ENCODE measurements around the gene TCEA2.
"Not testable (repeated sequence)": the region's sequence is repeated elsewhere in the genome, so short reads cannot be mapped to it uniquely, and the experiment has no call there.

TCEA2 gene

DNA sequence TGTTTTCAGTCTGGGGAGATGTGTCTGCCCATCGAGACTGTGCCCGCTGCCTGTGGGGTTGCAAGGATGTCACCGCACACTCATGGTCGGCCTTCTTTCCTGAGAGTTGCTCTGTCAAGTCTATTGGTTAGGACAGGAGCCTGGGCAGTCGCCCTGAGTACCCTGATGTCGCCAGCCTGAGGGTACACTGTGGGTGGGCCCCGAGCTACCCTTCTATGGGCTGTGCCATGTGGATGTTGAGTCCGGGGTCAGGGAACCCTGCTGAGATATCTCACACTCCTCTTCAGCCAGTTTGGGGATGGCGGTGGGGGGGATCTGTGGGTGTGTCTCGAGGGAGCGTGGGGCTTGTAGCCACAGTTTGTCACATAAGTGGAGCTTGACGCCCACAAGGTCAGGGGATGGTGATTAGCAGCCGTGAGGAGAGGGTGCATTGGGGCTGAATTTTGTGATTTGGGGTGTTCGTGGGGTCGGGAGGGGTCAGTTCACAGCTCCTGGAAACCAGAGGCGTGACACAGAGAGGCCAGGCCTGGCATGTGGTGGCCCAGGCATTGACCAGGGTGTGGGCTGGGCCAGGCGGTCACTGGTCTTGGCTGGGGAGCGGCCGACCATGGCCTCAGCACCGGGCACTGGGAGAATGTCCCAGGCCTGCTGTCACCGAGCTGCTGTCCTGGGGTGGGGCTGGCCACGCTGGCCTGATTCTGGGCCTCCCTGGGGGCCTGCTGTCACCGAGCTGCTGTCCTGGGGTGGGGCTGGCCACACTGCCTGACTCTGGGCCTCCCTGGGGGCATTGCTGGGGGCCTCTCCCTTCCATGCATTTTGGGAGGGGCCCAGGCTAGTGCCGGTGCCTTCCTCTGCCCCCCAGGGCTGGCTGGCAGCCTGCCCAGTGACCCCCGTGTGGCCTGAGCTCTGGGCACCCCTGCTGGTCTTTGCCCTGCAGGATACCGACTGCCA, 46.0 kb downstream of the TCEA2 start:
- no peak for DNase-seq (ENCODE audit: low spot score)

DNA sequence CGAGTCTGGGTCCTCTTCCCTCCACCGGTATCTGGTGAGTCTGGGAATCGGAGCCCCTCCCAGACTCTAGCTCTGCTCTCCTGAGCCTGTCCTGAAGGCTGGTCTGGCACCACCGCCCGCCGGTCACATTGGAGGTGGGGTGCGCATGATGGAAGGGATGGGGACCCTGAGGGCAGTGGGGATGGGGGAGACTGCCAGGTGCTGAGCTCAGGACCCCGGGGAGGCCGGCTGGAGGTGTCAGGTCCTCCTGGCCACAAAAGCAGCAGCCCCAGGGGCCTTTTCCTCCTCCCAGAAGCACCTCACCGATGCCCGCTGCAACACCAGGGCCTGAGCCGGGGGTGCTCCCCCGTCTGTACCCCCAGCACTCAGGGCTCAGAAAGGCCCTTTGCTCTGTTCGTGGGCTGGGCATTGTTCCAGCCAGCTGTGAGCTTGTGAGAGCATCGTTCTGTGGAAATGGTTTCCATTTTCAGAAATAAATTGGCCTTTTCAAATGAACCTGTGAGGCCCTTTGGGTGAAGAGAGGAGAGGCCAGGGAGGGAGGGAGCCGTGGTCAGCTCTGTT, 46.9 kb downstream of the TCEA2 start:
- no peak for DNase-seq (ENCODE audit: low spot score)

DNA sequence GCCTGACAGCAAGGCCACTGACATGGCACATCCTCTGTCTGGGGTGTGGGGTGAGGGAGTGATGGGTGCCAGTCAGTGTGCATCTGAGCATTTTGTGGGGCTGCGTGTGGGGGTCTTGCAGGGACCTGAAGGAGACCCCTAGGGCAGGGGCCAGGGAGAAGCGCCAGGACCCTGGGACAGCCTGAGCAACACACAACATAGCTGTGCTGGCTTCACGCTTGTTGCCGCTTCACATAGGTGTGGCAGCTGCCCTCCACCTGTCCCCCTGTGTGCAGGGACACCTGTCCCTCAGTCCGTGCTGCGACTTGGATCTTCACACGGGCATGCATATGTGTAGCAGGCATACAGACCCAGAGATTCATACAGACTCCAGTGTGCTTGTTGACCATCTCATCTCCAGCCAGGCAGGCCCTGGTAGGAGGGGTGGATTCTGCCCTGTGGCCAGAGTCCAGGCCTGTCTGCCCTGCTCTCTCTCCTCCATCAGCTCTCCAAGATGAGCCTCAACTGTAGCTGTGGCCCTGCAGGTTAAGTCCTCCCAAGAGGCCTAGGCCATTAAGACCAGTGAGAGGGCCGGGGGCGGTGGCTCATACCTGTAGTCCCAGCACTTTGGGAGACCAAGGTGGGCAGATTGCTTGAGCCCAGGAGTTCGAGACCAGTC, 47.5 kb downstream of the TCEA2 start:
- DNase-seq (ENCODE audit: low spot score): no peak

DNA sequence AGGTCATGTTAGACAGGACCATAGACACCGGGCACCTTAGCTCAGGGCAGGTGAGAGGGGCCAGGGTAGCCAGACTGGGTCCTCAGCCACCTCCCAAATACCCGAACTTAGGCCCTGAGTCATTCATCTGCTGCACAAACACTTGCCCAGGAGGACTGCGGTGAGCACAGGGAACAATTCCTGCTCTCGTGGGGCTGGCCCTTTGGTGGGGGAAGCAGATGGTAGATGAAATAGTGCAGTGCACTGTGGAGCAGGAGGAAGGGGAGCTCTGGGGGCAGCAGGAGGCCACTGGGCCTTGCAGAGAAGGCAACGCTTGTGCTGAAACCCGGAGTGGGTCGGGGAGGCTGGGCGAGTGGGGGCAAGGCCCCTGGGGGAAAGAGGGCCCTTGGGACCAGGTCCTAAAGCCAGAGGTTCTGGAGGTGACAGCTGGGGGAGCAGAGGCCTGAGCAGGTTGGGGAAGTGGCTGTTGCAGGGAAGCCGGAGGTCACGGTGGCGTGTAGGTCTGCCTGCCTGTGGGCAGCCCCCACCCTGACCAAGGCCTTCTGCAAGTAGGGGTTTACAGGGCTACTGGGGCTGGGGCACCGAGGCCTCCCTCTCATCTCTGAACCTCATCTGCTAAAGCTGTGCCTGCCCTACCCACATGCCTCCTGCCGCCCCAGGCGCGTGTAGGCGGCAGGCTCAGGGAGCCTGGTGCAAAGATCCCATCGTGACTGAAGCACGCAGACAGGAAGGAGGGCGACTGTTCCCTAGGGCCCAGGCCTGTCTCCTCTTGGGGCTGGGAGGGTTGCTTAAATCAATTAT, 49.0 kb downstream of the TCEA2 start:
- DNase-seq (ENCODE audit: low spot score): no peak

DNA sequence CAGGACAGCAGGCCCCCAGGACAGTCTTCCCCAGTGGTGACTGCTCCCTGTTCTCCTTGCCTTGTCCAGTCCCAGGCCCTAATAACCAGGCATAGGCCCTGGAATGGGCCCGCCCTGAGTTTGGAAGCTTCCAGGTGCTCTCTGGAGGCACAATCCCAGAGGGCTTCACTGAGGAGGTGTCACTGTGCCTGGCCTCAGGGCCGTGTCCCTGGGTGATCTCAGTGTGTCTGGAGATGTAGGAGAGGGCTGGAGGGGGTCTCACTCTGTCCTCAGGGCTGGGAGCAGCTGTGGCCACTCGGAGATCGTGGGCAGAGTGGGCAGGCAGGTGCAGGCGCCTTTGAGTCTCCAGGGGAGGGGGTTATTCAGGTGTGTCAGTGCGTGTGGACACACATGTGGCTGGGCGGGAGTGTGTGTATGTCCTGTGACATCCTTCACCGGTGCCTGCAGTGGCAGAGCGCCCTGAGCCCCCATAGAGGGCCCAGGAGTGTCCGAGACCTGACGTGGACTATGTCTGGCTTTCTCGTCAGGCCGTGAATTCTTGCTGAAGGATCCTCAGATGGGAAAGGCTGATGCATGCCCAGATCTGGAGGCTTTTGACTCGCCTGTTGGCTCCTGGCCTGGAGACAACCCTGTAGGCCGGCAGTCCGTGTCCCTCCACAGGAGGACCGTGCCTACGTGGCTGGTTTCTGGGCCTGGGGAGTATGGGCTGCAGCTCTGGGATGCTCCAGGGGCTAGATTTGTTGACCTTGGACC, 49.9 kb downstream of the TCEA2 start:
- no peak for DNase-seq (ENCODE audit: low spot score)

DNA sequence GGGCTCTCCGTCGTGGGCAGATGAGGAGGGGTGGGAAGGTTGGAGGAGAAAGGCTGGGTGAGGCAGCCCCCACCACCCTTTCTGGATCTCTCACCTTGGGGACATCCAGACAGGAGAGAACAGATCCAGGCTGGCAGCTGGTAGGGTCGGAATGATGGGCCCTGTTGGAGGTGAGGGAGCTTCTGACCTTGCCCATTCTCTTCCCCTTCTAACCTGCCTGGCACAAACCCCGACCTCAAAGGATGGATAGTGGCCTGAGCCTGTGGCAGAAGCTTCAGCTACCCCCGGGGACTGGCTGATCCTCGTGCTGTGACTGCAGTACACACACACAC, 50.4 kb downstream of the TCEA2 start:
- DNase-seq (ENCODE audit: low spot score): no peak

DNA sequence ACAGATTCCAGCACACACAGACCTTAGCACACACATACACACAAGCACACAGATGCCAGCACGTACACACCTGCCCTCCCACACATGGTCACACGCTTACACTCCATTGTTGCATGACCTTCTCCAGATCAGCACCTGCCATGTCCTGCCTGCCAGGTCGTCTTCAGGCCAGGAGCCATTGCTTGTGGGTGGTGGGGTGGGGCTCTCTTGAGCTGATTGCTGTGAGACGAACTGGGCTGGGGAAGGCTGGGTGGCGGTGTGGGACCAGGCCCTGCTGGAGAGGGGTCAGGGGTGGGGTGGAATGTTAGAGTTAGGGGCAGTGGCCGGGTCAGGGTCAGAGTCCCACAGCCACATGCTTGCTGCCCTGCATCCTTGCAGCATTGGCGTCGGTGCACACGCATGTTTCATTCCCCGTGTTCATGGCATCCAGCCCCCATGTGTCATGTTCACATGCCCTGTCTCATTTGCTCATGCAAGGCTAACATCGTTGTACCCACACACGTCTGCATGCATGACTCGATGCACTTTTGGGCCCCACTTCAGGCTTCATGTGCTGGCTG, 50.9 kb downstream of the TCEA2 start:
- DNase-seq (ENCODE audit: low spot score): peak; percentile 6

DNA sequence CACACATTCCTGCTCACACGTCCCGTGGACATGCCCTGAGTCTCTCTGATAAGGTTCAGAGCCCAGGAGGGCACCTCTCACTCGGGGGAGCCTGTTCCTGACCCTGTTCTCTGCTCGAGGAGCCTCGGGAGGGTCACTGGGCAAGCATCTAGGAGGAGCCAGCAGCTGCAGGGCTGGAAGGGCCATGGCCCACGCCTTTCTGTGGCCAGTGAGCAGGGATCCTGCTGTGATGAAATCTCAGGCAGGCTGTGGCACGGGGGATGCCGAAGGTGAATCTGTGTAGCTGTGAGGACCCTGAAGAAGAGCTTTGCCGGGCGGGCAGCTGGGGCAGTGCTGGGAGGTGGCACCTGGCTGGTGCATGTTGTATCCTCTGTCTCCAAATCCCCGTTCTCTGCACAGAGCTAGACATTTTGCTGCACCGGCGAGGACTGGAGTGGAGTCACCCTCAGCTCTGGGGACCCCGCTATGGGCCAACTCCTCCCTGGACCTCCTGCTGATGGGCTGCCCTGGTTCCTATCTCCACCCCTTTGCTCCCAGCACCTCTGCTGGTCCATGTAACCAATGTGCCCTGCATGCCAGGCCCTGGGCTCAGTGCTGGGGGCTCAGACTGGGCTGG, 51.5 kb downstream of the TCEA2 start:
- no peak for DNase-seq (ENCODE audit: low spot score)

DNA sequence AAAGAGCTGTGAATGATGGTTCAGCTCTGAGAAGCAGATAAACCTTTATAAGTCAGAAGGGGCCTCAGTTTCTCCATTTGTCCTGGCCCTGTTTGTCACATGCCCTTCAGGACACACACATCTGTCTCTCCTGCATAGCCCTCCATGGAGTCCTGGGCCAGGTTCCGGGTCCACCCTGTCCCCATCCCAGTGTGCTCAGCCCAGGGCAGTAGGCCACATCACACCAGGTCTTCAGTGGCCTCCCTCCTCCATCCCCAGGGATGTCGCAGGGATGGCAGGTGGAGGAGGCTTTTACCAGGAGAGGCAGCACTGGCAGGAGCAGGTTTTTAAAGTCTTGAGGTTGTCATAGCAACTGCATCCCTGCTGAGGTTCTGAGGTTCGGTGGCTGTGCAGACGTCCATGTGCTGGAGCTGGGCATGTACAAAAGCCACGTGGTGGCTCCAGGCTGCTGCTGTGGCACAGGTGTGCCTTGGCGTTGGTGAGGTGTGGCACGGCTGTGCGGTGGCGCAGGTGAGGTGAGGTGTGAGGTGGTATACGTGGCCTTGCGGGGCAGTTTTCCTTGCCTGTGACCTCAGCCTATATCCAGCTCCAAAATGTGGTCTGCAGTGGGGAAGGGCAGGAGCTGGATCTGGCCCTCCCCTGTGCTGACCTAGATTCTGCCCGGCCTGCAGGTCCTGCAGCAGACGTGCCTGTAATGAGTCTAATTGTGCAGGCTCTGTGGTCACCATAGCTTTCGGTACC, 52.3 kb downstream of the TCEA2 start:
- peak; percentile 14 for DNase-seq (ENCODE audit: low spot score)

DNA sequence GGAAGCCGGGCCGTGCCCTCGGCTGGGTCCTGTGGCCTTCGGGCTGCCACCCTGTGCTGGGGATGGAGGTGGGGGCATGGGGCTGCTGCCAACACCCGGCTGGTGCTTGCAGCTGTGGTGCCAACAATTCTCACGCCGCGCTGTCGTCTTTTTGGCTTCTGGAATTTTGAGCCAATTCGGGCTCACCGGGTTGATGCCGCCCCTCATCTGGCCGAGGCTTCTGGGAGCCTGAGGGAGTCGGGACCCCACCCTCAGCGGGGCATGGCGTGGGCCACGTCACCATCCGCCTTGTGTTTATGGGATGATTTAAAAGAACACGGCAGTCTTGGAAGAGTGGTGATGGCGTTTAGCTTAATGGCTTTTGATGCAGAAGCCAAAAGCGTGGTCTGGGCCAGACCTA, 53.0 kb downstream of the TCEA2 start:
- DNase-seq (ENCODE audit: low spot score): no peak

DNA sequence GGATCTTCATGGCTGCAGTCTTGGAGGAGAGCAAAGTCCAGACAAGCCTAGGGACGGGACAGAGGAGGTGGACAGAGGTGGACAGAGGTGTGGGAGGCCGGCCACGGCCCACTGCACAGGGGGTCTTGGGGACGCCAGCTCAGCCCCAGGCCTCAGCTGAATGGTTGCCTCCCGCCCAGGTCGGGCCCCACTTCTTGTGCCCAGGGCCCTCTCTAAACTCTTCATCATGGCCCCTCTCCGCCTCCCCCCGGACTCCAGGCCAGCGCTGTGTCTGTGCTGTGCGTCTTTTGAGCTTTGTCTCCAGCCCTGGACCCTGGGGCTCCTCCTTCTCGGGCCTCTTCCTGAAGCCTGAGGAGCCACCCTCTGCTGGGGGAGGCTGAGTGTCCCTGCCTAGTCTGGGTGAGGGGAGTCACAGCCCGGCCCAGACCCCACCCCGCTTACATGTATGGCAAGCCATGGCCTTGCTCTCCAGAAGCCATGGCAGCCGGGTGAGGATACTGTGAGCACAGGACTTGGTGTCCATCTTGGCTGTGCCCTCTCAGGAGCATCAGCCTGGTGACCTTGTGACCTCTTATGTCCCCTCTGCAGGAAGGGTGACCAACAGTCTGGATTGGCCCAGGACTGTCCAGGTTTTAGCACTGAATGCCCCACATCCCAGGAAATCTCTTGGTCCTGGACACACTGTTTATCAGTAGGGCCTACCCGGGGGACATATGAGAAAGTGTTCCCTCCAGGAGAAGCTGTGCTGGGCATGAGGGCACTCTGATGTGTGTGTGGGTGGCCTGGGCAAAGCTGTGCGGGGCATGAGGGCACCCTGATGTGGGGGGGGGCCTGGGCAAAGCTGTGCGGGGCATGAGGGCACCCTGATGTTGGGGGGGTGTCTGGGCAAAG, 53.8 kb downstream of the TCEA2 start:
- peak; percentile 7 for DNase-seq (ENCODE audit: low spot score)

DNA sequence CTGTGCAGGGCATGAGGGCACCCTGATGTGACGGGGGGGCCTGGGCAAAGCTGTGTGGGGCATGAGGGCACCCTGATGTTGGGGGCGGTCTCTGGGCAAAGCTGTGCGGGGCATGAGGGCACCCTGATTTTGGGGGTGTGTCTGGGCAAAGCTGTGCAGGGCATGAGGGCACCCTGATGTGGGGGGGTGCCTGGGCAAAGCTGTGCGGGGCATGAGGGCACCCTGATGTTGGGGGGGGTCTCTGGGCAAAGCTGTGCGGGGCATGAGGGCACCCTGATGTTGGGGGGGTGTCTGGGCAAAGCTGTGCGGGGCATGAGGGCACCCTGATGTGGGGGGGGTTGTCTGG, 54.4 kb downstream of the TCEA2 start:
- not testable (repeated sequence) for DNase-seq (ENCODE audit: low spot score)

DNA sequence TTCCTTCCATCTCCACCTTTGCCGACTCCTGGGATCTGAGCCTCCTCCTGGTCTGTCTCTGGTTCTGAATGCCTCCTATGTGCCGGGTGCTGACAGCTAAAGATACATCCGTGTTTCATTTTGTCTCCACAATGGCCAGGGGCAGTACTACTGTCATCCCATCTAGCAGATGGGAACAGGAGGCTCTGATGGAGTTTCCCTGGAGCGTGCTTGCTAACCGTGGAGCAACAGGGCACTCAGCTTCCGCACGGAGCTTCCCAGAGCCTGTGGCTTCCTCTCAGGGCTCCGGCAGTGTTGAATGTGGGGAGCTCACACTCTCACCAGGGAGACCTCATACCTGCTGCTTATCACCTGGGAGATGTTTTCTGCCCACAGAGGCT, 56.3 kb downstream of the TCEA2 start:
- peak; percentile 6 for DNase-seq (ENCODE audit: low spot score)

DNA sequence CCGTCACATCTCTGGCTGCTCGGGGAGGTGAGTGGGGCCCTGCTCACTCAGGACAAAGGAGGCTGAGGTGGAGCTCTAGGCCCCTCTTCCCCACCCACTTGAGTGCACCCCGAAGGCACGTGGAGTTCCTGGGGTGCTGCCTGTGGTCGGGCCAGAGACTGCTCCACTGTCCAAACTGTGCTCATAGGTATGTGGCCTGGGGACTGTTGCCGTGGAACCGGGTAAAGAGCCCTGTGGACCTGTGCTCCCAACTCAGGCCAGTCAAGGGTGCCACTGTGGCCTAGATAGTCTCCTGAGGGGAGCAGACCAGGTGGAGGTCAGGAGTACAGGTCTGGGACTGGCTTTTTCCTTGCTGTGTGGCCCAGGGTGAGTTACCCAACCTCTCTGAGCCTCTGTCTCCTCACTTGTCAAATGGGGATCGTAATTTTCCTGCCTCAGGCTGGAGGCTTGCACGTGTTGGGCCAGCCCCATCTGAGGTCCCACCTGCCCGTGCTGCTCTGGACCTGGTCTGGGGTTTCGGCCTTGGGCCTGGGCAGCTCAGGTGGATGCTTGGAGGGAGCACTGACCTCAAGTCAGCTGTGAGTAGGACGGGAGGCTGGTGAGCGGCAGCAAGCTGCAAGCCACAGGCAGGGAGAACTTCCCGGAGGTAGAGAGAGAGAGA, 56.8 kb downstream of the TCEA2 start:
- DNase-seq (ENCODE audit: low spot score): peak; percentile 28

DNA sequence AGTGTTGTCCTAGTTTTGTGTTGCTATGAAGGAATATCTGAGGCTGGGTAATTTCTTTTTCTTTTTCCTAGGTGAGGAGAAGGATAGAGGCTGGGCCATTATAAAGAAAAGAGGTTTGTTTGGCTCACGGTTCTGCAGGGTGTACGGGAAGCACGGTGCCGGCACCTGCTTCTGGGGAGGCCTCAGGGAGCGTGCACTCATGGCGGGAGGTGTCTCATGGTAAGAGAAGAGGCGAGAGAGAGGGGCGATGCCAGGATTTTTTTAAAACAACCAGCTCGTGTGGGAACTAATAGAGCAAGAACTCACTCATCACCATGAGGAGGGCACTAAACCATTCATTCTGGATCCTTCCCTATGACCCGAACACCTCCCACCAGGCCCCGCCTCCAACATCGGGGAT, 58.6 kb downstream of the TCEA2 start:
- no peak for DNase-seq (ENCODE audit: low spot score)
